ENCODE data around the gene ARVCF.

The ARVCF gene

GRCh38 chr22:20053407-20054033 is 36.9 kb upstream of the ARVCF start:
- no peak overlapping the region for H3K27ac ChIP-seq (ENCODE audit: low read depth, low read length, poor library complexity, severe bottlenecking)
- H3K36me3 ChIP-seq (ENCODE audit: insufficient read depth, low read length): peaks cover 22% of the 10 kb centered on the region
- no peak overlapping the region for H3K4me2 ChIP-seq (ENCODE audit: low read length)
- H3F3A ChIP-seq (ENCODE audit: insufficient read depth, low read length): no peaks in the 10 kb centered on the region
- no peaks in the 10 kb centered on the region for H3K79me2 ChIP-seq (ENCODE audit: insufficient read depth, low read length)
- H3K9me2 ChIP-seq (ENCODE audit: low read depth, low read length): no peaks in the 10 kb centered on the region
- no peaks in the 10 kb centered on the region for H3K4me1 ChIP-seq (ENCODE audit: insufficient read depth, low read length, severe bottlenecking)
- no peaks in the 10 kb centered on the region for H4K20me1 ChIP-seq (ENCODE audit: insufficient read depth, low read length)
- TF ChIP-seq EZH2 (IDR thresholded peaks at IDR 0.05; ENCODE audit: borderline replicate concordance, low read length): no peak
- TF ChIP-seq CTCF (IDR thresholded peaks at IDR 0.05; ENCODE audit: low read length): no peak
- no peaks in the 10 kb centered on the region for H3K9me3 ChIP-seq (ENCODE audit: low read length)
- H3K4me3 ChIP-seq (ENCODE audit: low read depth, low read length, poor library complexity, severe bottlenecking): no peak overlapping the region
- no peak overlapping the region for H2AFZ ChIP-seq (ENCODE audit: low read length)
- no peaks in the 10 kb centered on the region for H3K27me3 ChIP-seq (ENCODE audit: insufficient read depth, low read length)
- H3K9ac ChIP-seq (ENCODE audit: low read length): no peak overlapping the region

GRCh38 chr22:20052309-20053259 is 36.0 kb upstream of the ARVCF start:
- no peaks in the 10 kb centered on the region for H3K9me2 ChIP-seq (ENCODE audit: low read depth, low read length)
- no peak for TF ChIP-seq EZH2 (IDR thresholded peaks at IDR 0.05; ENCODE audit: borderline replicate concordance, low read length)
- no peak for TF ChIP-seq CTCF (IDR thresholded peaks at IDR 0.05; ENCODE audit: low read length)
- H3K4me2 ChIP-seq (ENCODE audit: low read length): no peak overlapping the region
- H3K27ac ChIP-seq (ENCODE audit: low read depth, low read length, poor library complexity, severe bottlenecking): no peak overlapping the region
- H3K36me3 ChIP-seq (ENCODE audit: insufficient read depth, low read length): peaks cover 31% of the 10 kb centered on the region
- no peaks in the 10 kb centered on the region for H3F3A ChIP-seq (ENCODE audit: insufficient read depth, low read length)
- peaks cover 3% of the 10 kb centered on the region; the same call in 1 of the 2 replicates for H3K9me3 ChIP-seq (ENCODE audit: low read length)
- H3K27me3 ChIP-seq (ENCODE audit: insufficient read depth, low read length): no peaks in the 10 kb centered on the region
- H3K79me2 ChIP-seq (ENCODE audit: insufficient read depth, low read length): no peaks in the 10 kb centered on the region
- no peaks in the 10 kb centered on the region for H4K20me1 ChIP-seq (ENCODE audit: insufficient read depth, low read length)
- H3K4me3 ChIP-seq (ENCODE audit: low read depth, low read length, poor library complexity, severe bottlenecking): no peak overlapping the region
- H3K9ac ChIP-seq (ENCODE audit: low read length): no peak overlapping the region
- no peak overlapping the region for H2AFZ ChIP-seq (ENCODE audit: low read length)
- no peaks in the 10 kb centered on the region for H3K4me1 ChIP-seq (ENCODE audit: insufficient read depth, low read length, severe bottlenecking)

- peaks cover 3% of the 10 kb centered on the region; the same call in 1 of the 2 replicates for H3K9me3 ChIP-seq (ENCODE audit: low read length)
- no peaks in the 10 kb centered on the region for H4K20me1 ChIP-seq (ENCODE audit: insufficient read depth, low read length)
- H3F3A ChIP-seq (ENCODE audit: insufficient read depth, low read length): no peaks in the 10 kb centered on the region
- H3K27me3 ChIP-seq (ENCODE audit: insufficient read depth, low read length): no peaks in the 10 kb centered on the region
- no peak overlapping the region for H3K27ac ChIP-seq (ENCODE audit: low read depth, low read length, poor library complexity, severe bottlenecking)
- H3K79me2 ChIP-seq (ENCODE audit: insufficient read depth, low read length): no peaks in the 10 kb centered on the region
- H3K36me3 ChIP-seq (ENCODE audit: insufficient read depth, low read length): peaks cover 35% of the 10 kb centered on the region
- H2AFZ ChIP-seq (ENCODE audit: low read length): no peak overlapping the region
- no peak overlapping the region for H3K4me3 ChIP-seq (ENCODE audit: low read depth, low read length, poor library complexity, severe bottlenecking)
- H3K4me1 ChIP-seq (ENCODE audit: insufficient read depth, low read length, severe bottlenecking): no peaks in the 10 kb centered on the region
- H3K9ac ChIP-seq (ENCODE audit: low read length): no peak overlapping the region
- no peaks in the 10 kb centered on the region for H3K9me2 ChIP-seq (ENCODE audit: low read depth, low read length)
- no peak overlapping the region for H3K4me2 ChIP-seq (ENCODE audit: low read length)
- TF ChIP-seq EZH2 (IDR thresholded peaks at IDR 0.05; ENCODE audit: borderline replicate concordance, low read length): no peak
- no peak for TF ChIP-seq CTCF (IDR thresholded peaks at IDR 0.05; ENCODE audit: low read length)
These were observed 35.3 kb upstream of the ARVCF start for GRCh38 chr22:20051927-20052308.

Measured in OCI-LY1 (cell line).